GM23338 (cell line): ENCODE data around the gene C22orf39. TPM values are rescaled to one million over a fixed set of nuclear protein-coding genes. Genes with fewer than 3 reads are reported as not detected.

ENCODE experiments used
- ATAC-seq: fragments of 200-7000 bp; cut with Tn5 transposase; 3 replicates; pipeline ENCODE4 v1.9.1; 2020
- DNase-seq: peaks from one replicate; pipeline ENCODE4 v3.0.0-alpha.2; 2015; ENCODE audit warnings: low spot score
- H2AFZ ChIP-seq: fragments of 200-600 bp; sonication (generic); 2 replicates; pipeline ENCODE4 v1.8.0; 2016; ENCODE audit warnings: antibody characterized with exemption, mild to moderate bottlenecking, moderate library complexity
- H3F3A ChIP-seq: fragments of 200-600 bp; sonication (generic); replicated peaks from 2 replicates; pipeline ENCODE4 v1.8.0; 2017; ENCODE audit warnings: antibody characterized with exemption, mixed run types, low read depth
- H3K27ac ChIP-seq: fragments of 200-600 bp; sonication (generic); 2 replicates; pipeline ENCODE4 v1.6.1; 2016; ENCODE audit warnings: low read depth
- H3K27me3 ChIP-seq: fragments of 200-600 bp; sonication (generic); 2 replicates; pipeline ENCODE4 v1.8.0; 2016; ENCODE audit warnings: mild to moderate bottlenecking, mixed run types, moderate library complexity; ENCODE audit not compliant: insufficient read depth
- H3K36me3 ChIP-seq: fragments of 200-600 bp; sonication (generic); 2 replicates; pipeline ENCODE4 v1.8.0; 2016; ENCODE audit warnings: mild to moderate bottlenecking; ENCODE audit not compliant: insufficient read depth
- H3K4me1 ChIP-seq: fragments of 200-600 bp; sonication (generic); 2 replicates; pipeline ENCODE4 v1.8.0; 2016; ENCODE audit warnings: mild to moderate bottlenecking, moderate library complexity; ENCODE audit not compliant: insufficient read depth
- H3K4me2 ChIP-seq: fragments of 200-600 bp; sonication (generic); 2 replicates; pipeline ENCODE4 v1.7.1; 2017; ENCODE audit warnings: mixed run types
- H3K4me3 ChIP-seq: fragments of 200-600 bp; sonication (generic); 2 replicates; pipeline ENCODE4 v1.6.1; 2016; ENCODE audit warnings: mixed run types
- H3K79me2 ChIP-seq: fragments of 200-600 bp; sonication (generic); replicated peaks from 2 replicates; pipeline ENCODE4 v1.8.0; 2017; ENCODE audit warnings: mild to moderate bottlenecking; ENCODE audit not compliant: insufficient read depth
- H3K9me2 ChIP-seq: fragments of 200-600 bp; sonication (generic); 2 replicates; pipeline ENCODE4 v1.8.0; 2017; ENCODE audit not compliant: insufficient read depth
- H4K20me1 ChIP-seq: fragments of 200-600 bp; sonication (generic); replicated peaks from 2 replicates; pipeline ENCODE4 v1.8.0; 2017; ENCODE audit warnings: mild to moderate bottlenecking; ENCODE audit not compliant: insufficient read depth
- H3K27ac Mint-ChIP-seq: 2 replicates; pipeline ENCODE4 v1.8.0; 2020; ENCODE audit warnings: inconsistent platforms, mild to moderate bottlenecking, moderate library complexity, mixed read lengths
- H3K27me3 Mint-ChIP-seq: 3 replicates; pipeline ENCODE4 v1.8.0; 2022; ENCODE audit warnings: low read depth, mild to moderate bottlenecking, moderate library complexity, mixed read lengths, inconsistent platforms; ENCODE audit not compliant: insufficient read depth, poor library complexity
- H3K36me3 Mint-ChIP-seq: 3 replicates; pipeline ENCODE4 v1.8.0; 2021; ENCODE audit warnings: low read depth, mild to moderate bottlenecking, inconsistent platforms, moderate library complexity, mixed read lengths
- H3K4me1 Mint-ChIP-seq: 3 replicates; pipeline ENCODE4 v1.8.0; 2020; ENCODE audit warnings: mild to moderate bottlenecking, inconsistent platforms, mixed read lengths
- H3K4me3 Mint-ChIP-seq: 3 replicates; pipeline ENCODE4 v1.8.0; 2021; ENCODE audit warnings: moderate library complexity, mild to moderate bottlenecking, inconsistent platforms, mixed read lengths
- H3K9me3 Mint-ChIP-seq: 3 replicates; pipeline ENCODE4 v1.8.0; 2020; ENCODE audit warnings: moderate library complexity, mild to moderate bottlenecking, inconsistent platforms, mixed read lengths
- CREB1 ChIP-seq: fragments of 250-450 bp; sonication (Bioruptor Pico); IDR thresholded peaks from 2 replicates; pipeline ENCODE4 v1.5.0; 2020; ENCODE audit warnings: low read depth, mild to moderate bottlenecking, moderate library complexity
- ETS1 ChIP-seq: IDR thresholded peaks from 2 replicates; pipeline ENCODE4 v1.6.1; 2016; ENCODE audit warnings: antibody characterized with exemption
- EZH2 ChIP-seq: fragments of 200-600 bp; sonication (generic); IDR thresholded peaks from one replicate; pipeline ENCODE4 v1.8.0; 2017; ENCODE audit warnings: antibody characterized with exemption, mild to moderate bottlenecking, low read depth; ENCODE audit not compliant: unreplicated experiment
- EZH2phosphoT487 ChIP-seq: fragments of 200-600 bp; sonication (generic); IDR thresholded peaks from one replicate; pipeline ENCODE4 v1.8.1; 2018; ENCODE audit warnings: antibody characterized with exemption; ENCODE audit not compliant: unreplicated experiment
- JUNB ChIP-seq: IDR thresholded peaks from one replicate; pipeline ENCODE4 v1.6.1; 2016; ENCODE audit warnings: antibody characterized with exemption; ENCODE audit not compliant: unreplicated experiment
- NANOG ChIP-seq: IDR thresholded peaks from 2 replicates; pipeline ENCODE4 v1.6.1; 2016; ENCODE audit warnings: antibody characterized with exemption, borderline replicate concordance
- POLR2AphosphoS5 ChIP-seq: IDR thresholded peaks from 2 replicates; pipeline ENCODE4 v1.6.1; 2016; ENCODE audit warnings: antibody characterized with exemption, low read depth
- STAT1 ChIP-seq: IDR thresholded peaks from one replicate; pipeline ENCODE4 v1.6.1; 2016; ENCODE audit warnings: antibody characterized with exemption; ENCODE audit not compliant: unreplicated experiment
- ZNF114 ChIP-seq: fragments of 250-450 bp; sonication (Bioruptor Pico); IDR thresholded peaks from 2 replicates; pipeline ENCODE4 v1.5.0; 2020; ENCODE audit warnings: mild to moderate bottlenecking, moderate library complexity
- ZNF331 ChIP-seq: fragments of 250-450 bp; sonication (Bioruptor Pico); IDR thresholded peaks from 2 replicates; pipeline ENCODE4 v1.5.0; 2020; ENCODE audit warnings: low read depth, mild to moderate bottlenecking, moderate library complexity
- polyA plus RNA-seq: library from polyadenylated mRNA; unstranded; fragments of >200 nt; fragmentation: Nextera tagmentation; extraction: Ambion mirVana; gene quantifications from 2 replicates; pipeline ENCODE4 v1.2.1, GENCODE V29; 2016
- total RNA-seq: library from RNA; depleted of rRNA; stranded (reverse); fragments of >200 nt; shearing (Covaris generic); gene quantifications from 2 replicates; pipeline ENCODE4 v1.2.3, GENCODE V29; 2014
- TF ChIP-seq, protein P1 (sequence below), 2 experiments: fragments of 200-600 bp in 1 of 2; sonication (generic) in 1 of 2; conservative IDR thresholded peaks; 2 replicates each; pipeline versions ENCODE4 v1.5.1 to v1.6.1; 2016 to 2017; ENCODE audit warnings: antibody characterized with exemption in 2 of 2, low read depth in 2 of 2, mild to moderate bottlenecking in 2 of 2, moderate library complexity in 1 of 2
- TF ChIP-seq, protein P2 (sequence below): IDR thresholded peaks from one replicate; pipeline ENCODE4 v1.6.1; 2018; ENCODE audit warnings: antibody characterized with exemption; ENCODE audit not compliant: unreplicated experiment

The C22orf39 gene
- total and polyA plus RNA-seq, 2 experiments from 2014 or later: 37.4 to 40.2 TPM

DNA sequence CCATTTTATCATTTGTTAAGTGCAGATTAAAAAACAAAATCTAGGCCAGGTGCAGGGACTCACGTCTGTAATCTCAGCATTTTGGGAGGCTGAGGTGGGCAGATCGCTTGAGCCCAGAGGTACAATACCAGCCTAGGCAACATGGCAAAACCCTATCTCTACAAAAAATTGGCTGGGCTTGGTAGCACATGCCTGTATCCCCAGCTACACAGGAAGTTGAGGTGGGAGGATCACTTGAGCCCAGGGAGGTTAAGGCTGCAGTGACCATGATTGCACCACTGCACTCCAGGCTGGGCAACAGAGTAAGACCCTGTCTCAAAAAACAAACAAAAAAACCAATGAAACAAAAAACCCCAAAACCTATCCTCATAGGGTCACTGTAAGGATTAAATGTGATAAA is 48.9 kb downstream of the C22orf39 start:
- no peaks in the 10 kb centered on the region for H3K9me2 ChIP-seq
- H3K36me3 ChIP-seq: peaks cover 17% of the 10 kb centered on the region
- H3K9me3 Mint-ChIP-seq: no peaks in the 10 kb centered on the region
- peaks cover 10% of the 10 kb centered on the region for H3K27me3 Mint-ChIP-seq
- no peak overlapping the region for H2AFZ ChIP-seq
- H4K20me1 ChIP-seq: peaks cover 13% of the 10 kb centered on the region
- no peak overlapping the region for H3K4me3 Mint-ChIP-seq
- no peak for ATAC-seq
- no peaks in the 10 kb centered on the region for H3K27me3 ChIP-seq
- no peak overlapping the region for H3K4me3 ChIP-seq
- DNase-seq: no peak
- H3K79me2 ChIP-seq: 0 out of 2 replicates have a peak, but pooled peaks cover 3% of the 10 kb centered on the region
- H3K4me1 ChIP-seq: no peaks in the 10 kb centered on the region
- H3K27ac Mint-ChIP-seq: no peak overlapping the region
- peaks cover 55% of the 10 kb centered on the region for H3K36me3 Mint-ChIP-seq
- H3K27ac ChIP-seq: no peak overlapping the region
- TF ChIP-seq NANOG (no peak), JUNB (no peak), EZH2 (no peak), CREB1 (CRISPR knock-in tag) (no peak), ZNF331 (no peak), ETS1 (no peak), STAT1 (no peak), EZH2phosphoT487 (no peak), POLR2AphosphoS5 (no peak), ZNF114 (CRISPR knock-in tag) (no peak)
- TF ChIP-seq, protein P1, sequence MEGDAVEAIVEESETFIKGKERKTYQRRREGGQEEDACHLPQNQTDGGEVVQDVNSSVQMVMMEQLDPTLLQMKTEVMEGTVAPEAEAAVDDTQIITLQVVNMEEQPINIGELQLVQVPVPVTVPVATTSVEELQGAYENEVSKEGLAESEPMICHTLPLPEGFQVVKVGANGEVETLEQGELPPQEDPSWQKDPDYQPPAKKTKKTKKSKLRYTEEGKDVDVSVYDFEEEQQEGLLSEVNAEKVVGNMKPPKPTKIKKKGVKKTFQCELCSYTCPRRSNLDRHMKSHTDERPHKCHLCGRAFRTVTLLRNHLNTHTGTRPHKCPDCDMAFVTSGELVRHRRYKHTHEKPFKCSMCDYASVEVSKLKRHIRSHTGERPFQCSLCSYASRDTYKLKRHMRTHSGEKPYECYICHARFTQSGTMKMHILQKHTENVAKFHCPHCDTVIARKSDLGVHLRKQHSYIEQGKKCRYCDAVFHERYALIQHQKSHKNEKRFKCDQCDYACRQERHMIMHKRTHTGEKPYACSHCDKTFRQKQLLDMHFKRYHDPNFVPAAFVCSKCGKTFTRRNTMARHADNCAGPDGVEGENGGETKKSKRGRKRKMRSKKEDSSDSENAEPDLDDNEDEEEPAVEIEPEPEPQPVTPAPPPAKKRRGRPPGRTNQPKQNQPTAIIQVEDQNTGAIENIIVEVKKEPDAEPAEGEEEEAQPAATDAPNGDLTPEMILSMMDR (conservative IDR thresholded peaks at IDR 0.05; ENCODE audit: low read depth in 2 of 2): no peak
- TF ChIP-seq, protein P2, sequence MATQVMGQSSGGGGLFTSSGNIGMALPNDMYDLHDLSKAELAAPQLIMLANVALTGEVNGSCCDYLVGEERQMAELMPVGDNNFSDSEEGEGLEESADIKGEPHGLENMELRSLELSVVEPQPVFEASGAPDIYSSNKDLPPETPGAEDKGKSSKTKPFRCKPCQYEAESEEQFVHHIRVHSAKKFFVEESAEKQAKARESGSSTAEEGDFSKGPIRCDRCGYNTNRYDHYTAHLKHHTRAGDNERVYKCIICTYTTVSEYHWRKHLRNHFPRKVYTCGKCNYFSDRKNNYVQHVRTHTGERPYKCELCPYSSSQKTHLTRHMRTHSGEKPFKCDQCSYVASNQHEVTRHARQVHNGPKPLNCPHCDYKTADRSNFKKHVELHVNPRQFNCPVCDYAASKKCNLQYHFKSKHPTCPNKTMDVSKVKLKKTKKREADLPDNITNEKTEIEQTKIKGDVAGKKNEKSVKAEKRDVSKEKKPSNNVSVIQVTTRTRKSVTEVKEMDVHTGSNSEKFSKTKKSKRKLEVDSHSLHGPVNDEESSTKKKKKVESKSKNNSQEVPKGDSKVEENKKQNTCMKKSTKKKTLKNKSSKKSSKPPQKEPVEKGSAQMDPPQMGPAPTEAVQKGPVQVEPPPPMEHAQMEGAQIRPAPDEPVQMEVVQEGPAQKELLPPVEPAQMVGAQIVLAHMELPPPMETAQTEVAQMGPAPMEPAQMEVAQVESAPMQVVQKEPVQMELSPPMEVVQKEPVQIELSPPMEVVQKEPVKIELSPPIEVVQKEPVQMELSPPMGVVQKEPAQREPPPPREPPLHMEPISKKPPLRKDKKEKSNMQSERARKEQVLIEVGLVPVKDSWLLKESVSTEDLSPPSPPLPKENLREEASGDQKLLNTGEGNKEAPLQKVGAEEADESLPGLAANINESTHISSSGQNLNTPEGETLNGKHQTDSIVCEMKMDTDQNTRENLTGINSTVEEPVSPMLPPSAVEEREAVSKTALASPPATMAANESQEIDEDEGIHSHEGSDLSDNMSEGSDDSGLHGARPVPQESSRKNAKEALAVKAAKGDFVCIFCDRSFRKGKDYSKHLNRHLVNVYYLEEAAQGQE: no peak
- H3K4me1 Mint-ChIP-seq: no peaks in the 10 kb centered on the region
- H3F3A ChIP-seq: no peaks in the 10 kb centered on the region
- H3K4me2 ChIP-seq: no peak overlapping the region
